Choroid plexus epithelial cell (primary cell): Measurements from ENCODE around the gene LELP1.
"Not testable (repeated sequence)": the region's sequence is repeated elsewhere in the genome, so short reads cannot be mapped to it uniquely, and the experiment has no call there.

Source experiments
- DNase-seq: peaks from one replicate; pipeline ENCODE4 v3.0.0-alpha.2; 2010; ENCODE audit warnings: low read depth
- H3K4me3 ChIP-seq: 2 replicates; pipeline ENCODE4 v1.5.1; 2011; ENCODE audit warnings: low read depth, mild to moderate bottlenecking, control low read depth, low read length, moderate library complexity
- TF ChIP-seq, protein P1 (sequence below): conservative IDR thresholded peaks from 2 replicates; pipeline ENCODE4 v1.5.1; 2011; ENCODE audit warnings: low read depth, mild to moderate bottlenecking, control low read depth, inconsistent platforms, low read length, moderate library complexity

Gene LELP1

DNA sequence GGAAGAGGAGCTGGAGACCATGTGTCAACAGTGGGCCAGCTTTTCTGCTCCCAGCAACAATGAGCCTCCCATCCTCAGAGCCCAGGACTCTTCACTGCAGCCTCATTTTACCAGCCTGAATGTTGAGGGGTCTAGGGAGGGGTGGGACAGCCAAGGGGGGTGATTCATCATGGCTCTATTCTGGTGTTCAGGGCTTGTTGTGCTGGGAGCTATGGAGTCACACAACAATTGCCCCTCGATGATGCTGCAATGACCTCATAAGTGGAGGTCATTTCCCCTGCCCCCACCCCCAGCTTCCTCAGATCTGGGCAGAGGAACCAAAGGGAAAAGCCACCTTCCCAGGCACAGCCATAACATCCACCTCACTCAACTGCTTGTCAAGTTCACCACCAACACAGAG, at the start of gene LELP1:
TSS of gene LELP1 (plus strand) at position 301 of the 400 bp plus-strand sequence. CDS start 1,278 bp downstream, outside the sequence.
- TF ChIP-seq, protein P1, sequence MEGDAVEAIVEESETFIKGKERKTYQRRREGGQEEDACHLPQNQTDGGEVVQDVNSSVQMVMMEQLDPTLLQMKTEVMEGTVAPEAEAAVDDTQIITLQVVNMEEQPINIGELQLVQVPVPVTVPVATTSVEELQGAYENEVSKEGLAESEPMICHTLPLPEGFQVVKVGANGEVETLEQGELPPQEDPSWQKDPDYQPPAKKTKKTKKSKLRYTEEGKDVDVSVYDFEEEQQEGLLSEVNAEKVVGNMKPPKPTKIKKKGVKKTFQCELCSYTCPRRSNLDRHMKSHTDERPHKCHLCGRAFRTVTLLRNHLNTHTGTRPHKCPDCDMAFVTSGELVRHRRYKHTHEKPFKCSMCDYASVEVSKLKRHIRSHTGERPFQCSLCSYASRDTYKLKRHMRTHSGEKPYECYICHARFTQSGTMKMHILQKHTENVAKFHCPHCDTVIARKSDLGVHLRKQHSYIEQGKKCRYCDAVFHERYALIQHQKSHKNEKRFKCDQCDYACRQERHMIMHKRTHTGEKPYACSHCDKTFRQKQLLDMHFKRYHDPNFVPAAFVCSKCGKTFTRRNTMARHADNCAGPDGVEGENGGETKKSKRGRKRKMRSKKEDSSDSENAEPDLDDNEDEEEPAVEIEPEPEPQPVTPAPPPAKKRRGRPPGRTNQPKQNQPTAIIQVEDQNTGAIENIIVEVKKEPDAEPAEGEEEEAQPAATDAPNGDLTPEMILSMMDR, result no peak
- DNase-seq, result no peak

DNA sequence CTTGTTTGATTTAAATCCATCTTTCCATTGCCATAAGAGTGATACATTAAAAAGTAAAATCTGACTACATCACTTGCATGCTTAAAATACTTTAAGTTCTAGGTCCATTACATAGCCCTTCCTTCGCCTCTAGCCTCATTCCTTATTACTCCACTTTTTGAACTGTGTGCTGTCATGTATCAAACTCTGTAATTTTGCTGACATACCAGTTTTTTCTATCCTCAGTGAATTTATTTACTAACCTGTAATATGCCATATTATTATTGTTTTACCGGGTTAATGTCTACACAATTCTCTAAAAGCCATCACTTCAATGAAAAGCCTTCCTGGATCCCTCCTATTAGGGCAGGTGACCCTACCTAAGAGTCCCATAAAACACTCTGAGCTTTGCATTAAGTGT, 47.7 kb upstream of the LELP1 start:
- no peak for DNase-seq
- no peak overlapping the region for H3K4me3 ChIP-seq
- TF ChIP-seq, protein P1, result no peak

More for the DNA sequence above, at the start of gene LELP1:
- H3K4me3 ChIP-seq, result no peak within 1 kb of the TSS

DNA sequence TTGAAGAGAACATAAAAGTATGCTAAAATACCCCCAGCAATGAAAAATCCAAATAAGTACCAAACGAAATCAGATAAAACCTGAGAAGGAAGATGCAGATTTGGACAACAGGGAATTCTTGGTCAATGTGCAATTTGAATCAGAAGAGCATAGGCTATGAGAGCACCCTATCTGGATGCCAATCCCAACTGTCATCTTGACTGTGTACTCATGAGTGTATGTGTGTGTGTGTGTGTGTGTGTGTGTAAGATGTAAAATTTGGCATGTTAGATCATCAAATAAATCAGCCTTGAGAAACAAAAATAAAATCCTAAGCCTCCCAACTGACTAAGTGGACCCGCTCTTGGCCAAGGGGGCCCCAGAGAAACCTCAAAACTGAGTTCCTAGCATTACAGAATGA, 34.5 kb upstream of the LELP1 start:
- TF ChIP-seq, protein P1, result no peak
- no peak for DNase-seq
- H3K4me3 ChIP-seq, result no peak overlapping the region

DNA sequence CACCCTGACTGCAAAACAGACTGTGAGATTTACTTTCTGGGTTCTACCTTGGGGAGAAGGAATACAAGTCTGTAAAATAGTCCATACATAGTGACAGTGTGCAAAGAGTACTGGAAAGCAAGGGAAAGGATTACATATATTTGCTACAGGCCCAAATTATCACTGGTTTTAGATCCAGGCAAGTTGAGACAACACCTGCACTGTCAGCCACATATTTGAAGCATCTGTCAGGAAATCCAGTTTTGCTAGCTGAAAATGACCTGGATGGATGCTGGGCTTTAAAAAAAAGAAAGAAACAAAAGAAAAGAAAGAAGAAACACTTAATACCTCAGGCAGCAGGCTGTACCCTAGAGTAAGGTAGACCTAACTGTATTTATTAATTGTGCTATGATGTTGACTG, 28.6 kb upstream of the LELP1 start:
- no peak for DNase-seq
- TF ChIP-seq, protein P1, result no peak

DNA sequence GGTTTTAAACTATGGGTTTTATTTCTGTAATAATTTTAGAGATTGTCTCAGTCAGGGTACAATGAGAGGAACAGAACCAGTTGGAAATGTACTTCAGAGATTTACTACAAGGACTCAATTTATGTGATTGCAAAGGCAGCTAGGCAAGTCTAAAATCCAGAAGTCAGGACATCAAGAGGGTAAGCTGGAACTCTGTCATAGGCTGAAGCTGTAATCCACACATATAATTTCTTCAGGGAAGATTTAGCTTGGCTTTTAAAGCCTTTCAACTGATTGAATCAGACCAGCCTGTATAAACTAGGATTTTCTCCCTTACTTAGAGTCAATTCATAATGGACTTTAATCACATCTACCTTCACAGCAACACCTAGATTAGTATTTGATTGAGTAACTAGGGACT, 24.3 kb upstream of the LELP1 start:
- no peak for DNase-seq
- no peak overlapping the region for H3K4me3 ChIP-seq
- TF ChIP-seq, protein P1, result no peak

More for the DNA sequence above, 28.6 kb upstream of the LELP1 start:
- H3K4me3 ChIP-seq, result no peak overlapping the region

DNA sequence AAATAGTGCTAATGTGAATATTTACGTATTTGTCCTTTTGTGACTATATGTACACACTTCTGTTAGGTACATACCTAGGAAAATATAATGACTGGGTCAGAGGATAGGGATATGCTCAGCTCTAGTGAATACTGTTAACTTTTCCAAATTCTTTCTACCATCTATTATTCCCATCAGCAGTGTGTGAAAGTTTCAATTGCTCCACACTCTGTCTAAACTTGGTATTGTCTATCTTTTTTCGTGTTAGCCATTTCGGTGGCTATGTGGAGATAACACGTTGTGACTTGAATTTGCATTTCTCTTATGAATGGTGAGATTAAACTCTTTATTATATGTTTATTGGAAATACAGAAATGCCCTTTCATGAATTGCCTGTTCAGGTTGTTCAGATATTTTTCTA, 22.7 kb upstream of the LELP1 start:
- TF ChIP-seq, protein P1, result no peak
- H3K4me3 ChIP-seq, result no peak overlapping the region
- no peak for DNase-seq

DNA sequence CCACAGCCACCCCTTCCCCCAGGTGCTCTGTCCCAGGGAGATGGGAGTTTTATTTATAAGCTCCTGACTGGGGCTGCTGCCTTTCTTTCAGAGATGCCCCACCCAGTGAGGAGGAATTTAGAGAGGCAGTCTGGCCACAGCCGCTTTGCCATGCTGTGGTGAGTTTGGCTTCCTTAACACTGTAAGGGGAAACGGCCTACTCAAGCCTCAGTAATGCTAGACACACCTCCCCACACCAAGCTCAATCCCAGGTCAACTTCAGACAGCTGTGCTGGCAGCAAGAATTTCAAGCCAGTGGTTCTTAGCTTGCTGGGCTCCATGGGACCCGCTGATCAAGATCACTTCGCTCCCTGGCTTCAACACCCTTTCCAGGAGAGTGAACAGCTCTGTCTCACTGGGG, 14.9 kb upstream of the LELP1 start:
- H3K4me3 ChIP-seq, DNase-seq: not testable (repeated sequence)

DNA sequence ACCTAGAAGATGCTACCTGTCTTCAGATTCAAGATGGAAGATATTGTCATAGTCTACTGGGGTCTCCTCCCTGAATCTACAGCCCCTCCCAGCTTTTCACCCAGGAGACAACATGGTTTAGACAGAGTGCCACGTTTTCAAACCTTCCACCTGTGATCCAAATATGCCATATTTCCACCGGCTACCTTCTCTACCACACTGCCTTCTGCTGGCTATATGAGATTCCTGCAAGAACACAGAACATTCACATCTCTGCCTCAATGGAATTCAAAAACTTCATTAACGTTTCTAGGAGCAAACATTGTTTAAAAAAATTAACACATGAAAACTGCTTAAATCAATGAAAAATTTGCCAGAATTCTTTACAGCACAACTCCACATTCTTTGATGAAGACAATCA, 12.9 kb upstream of the LELP1 start:
- no peak overlapping the region for H3K4me3 ChIP-seq
- DNase-seq, result no peak
- TF ChIP-seq, protein P1, result no peak
